AG08395 (cell line): ENCODE measurements around the gene FAM227B.
A peak's percentile ranks its signal among the peaks of the same experiment; 100 is the strongest.
"Not testable (repeated sequence)": the region's sequence is repeated elsewhere in the genome, so short reads cannot be mapped to it uniquely, and the experiment has no call there.

Experiments
- DNase-seq: peaks from one replicate; pipeline ENCODE4 v3.0.0; 2012; ENCODE audit warnings: mixed read lengths, low spot score

Gene FAM227B

GRCh38 chr15:49610157-49610918 lies 10.3 kb downstream of the FAM227B start:
- no peak for DNase-seq

GRCh38 chr15:49606594-49606993 lies 14.0 kb downstream of the FAM227B start:
- no peak for DNase-seq

GRCh38 chr15:49605588-49605987 lies 15.0 kb downstream of the FAM227B start:
- DNase-seq = no peak

- no peak for DNase-seq
Observed at GRCh38 chr15:49604625-49605409, 15.8 kb downstream of the FAM227B start.

- DNase-seq = not testable (repeated sequence)
Observed at GRCh38 chr15:49592829-49593316, 27.7 kb downstream of the FAM227B start.

- DNase-seq = no peak
Observed at GRCh38 chr15:49589030-49589429, 31.6 kb downstream of the FAM227B start.

GRCh38 chr15:49573421-49573820 lies 47.2 kb downstream of the FAM227B start:
- DNase-seq = no peak

GRCh38 chr15:49570672-49571071 lies 49.9 kb downstream of the FAM227B start:
- no peak for DNase-seq

GRCh38 chr15:49570174-49570573 lies 50.4 kb downstream of the FAM227B start:
- DNase-seq = no peak

GRCh38 chr15:49560045-49560444 lies 60.6 kb downstream of the FAM227B start:
- DNase-seq = no peak

- DNase-seq = no peak
Observed at GRCh38 chr15:49558929-49559328, 61.7 kb downstream of the FAM227B start.

GRCh38 chr15:49556437-49556836 lies 64.2 kb downstream of the FAM227B start:
- no peak for DNase-seq

GRCh38 chr15:49550342-49550741 lies 70.3 kb downstream of the FAM227B start:
- not testable (repeated sequence) for DNase-seq

- DNase-seq = no peak
Observed at GRCh38 chr15:49538520-49538919, 82.1 kb downstream of the FAM227B start.

- no peak for DNase-seq
Observed at GRCh38 chr15:49530092-49530491, 90.5 kb downstream of the FAM227B start.

GRCh38 chr15:49528289-49528688 lies 92.3 kb downstream of the FAM227B start:
- DNase-seq = no peak

- no peak for DNase-seq
Observed at GRCh38 chr15:49521802-49522201, 98.8 kb downstream of the FAM227B start.

GRCh38 chr15:49512739-49513138 lies 107.9 kb downstream of the FAM227B start:
- DNase-seq = not testable (repeated sequence)

GRCh38 chr15:49507261-49507660 lies 113.4 kb downstream of the FAM227B start:
- no peak for DNase-seq

- no peak for DNase-seq
Observed at GRCh38 chr15:49506341-49506740, 114.3 kb downstream of the FAM227B start.

- DNase-seq = no peak
Observed at GRCh38 chr15:49501586-49501985, 119.0 kb downstream of the FAM227B start.

GRCh38 chr15:49495993-49496753 lies 124.4 kb downstream of the FAM227B start:
- peak; percentile 19 for DNase-seq
